Trophoblast cell (in vitro differentiated cells and primary cell): ENCODE measurements around the gene MAN1C1.

Experiments used
- DNase-seq, 2 donors: peaks; one replicate each; pipeline ENCODE4 v3.0.0-alpha.2; 2016
- H2AFZ ChIP-seq: 2 replicates; pipeline ENCODE4 v1.6.1; 2013; ENCODE audit warnings: low read length, moderate library complexity, mild to moderate bottlenecking; ENCODE audit not compliant: insufficient read depth, poor library complexity
- H2AK5ac ChIP-seq: 2 replicates; pipeline ENCODE4 v1.6.1; 2013; ENCODE audit warnings: mild to moderate bottlenecking, low read length
- H2BK120ac ChIP-seq: 2 replicates; pipeline ENCODE4 v1.6.1; 2013; ENCODE audit warnings: low read length, mild to moderate bottlenecking, moderate library complexity; ENCODE audit not compliant: insufficient read depth, poor library complexity
- H2BK12ac ChIP-seq: 2 replicates; pipeline ENCODE4 v1.6.1; 2013; ENCODE audit warnings: mild to moderate bottlenecking, low read length, moderate library complexity
- H2BK5ac ChIP-seq: 2 replicates; pipeline ENCODE4 v1.6.1; 2013; ENCODE audit warnings: low read length, low read depth, moderate library complexity, mild to moderate bottlenecking; ENCODE audit not compliant: poor library complexity
- H3K14ac ChIP-seq: 2 replicates; pipeline ENCODE4 v1.6.1; 2013; ENCODE audit warnings: mild to moderate bottlenecking, low read length
- H3K18ac ChIP-seq: 2 replicates; pipeline ENCODE4 v1.6.1; 2013; ENCODE audit warnings: mild to moderate bottlenecking, low read length
- H3K23ac ChIP-seq: 2 replicates; pipeline ENCODE4 v1.6.1; 2013; ENCODE audit warnings: low read length
- H3K27ac ChIP-seq: 2 replicates; pipeline ENCODE4 v1.5.1; 2013; ENCODE audit warnings: low read depth, mild to moderate bottlenecking, inconsistent platforms, low read length, moderate library complexity
- H3K27me3 ChIP-seq: 2 replicates; pipeline ENCODE4 v1.6.1; 2013; ENCODE audit warnings: inconsistent platforms, mild to moderate bottlenecking, low read length, moderate library complexity; ENCODE audit not compliant: insufficient read depth
- H3K36me3 ChIP-seq, 2 experiments: 1 replicate in 1 of 2; 2 replicates in 1 of 2; pipeline ENCODE4 v1.6.1; 2013; ENCODE audit warnings: low read length in 2 of 2, mild to moderate bottlenecking in 2 of 2, moderate library complexity in 1 of 2; ENCODE audit not compliant: insufficient read depth in 2 of 2, control insufficient read depth in 1 of 2
- H3K4ac ChIP-seq: 2 replicates; pipeline ENCODE4 v1.6.1; 2013; ENCODE audit warnings: low read depth, mild to moderate bottlenecking, low read length, moderate library complexity
- H3K4me1 ChIP-seq, 2 experiments: 1 replicate in 1 of 2; 2 replicates in 1 of 2; pipeline ENCODE4 v1.6.1; 2013; ENCODE audit warnings: low read length in 2 of 2, mild to moderate bottlenecking in 2 of 2, moderate library complexity in 1 of 2; ENCODE audit not compliant: insufficient read depth in 2 of 2, control insufficient read depth in 1 of 2
- H3K4me2 ChIP-seq: 2 replicates; pipeline ENCODE4 v1.6.1; 2013; ENCODE audit warnings: inconsistent platforms, mild to moderate bottlenecking, low read length, moderate library complexity
- H3K4me3 ChIP-seq: 2 replicates; pipeline ENCODE4 v1.5.1; 2013; ENCODE audit warnings: mild to moderate bottlenecking, low read depth, low read length, inconsistent platforms
- H3K79me1 ChIP-seq: one replicate; pipeline ENCODE4 v1.6.1; 2013; ENCODE audit warnings: low read length
- H3K79me2 ChIP-seq: 2 replicates; pipeline ENCODE4 v1.6.1; 2013; ENCODE audit warnings: low read length, mild to moderate bottlenecking; ENCODE audit not compliant: control insufficient read depth, insufficient read depth, poor library complexity
- H3K9ac ChIP-seq: 2 replicates; pipeline ENCODE4 v1.6.1; 2013; ENCODE audit warnings: mild to moderate bottlenecking, low read length
- H3K9me3 ChIP-seq: 2 replicates; pipeline ENCODE4 v1.6.1; 2013; ENCODE audit warnings: low read depth, mild to moderate bottlenecking, control low read depth, inconsistent platforms, low read length; ENCODE audit not compliant: insufficient read depth
- H4K12ac ChIP-seq: 2 replicates; pipeline ENCODE4 v1.6.1; 2013; ENCODE audit warnings: low read depth, mild to moderate bottlenecking, low read length, moderate library complexity
- H4K8ac ChIP-seq: 2 replicates; pipeline ENCODE4 v1.6.1; 2013; ENCODE audit warnings: low read depth, mild to moderate bottlenecking, low read length, moderate library complexity
- H4K91ac ChIP-seq: one replicate; pipeline ENCODE4 v1.6.1; 2013; ENCODE audit warnings: low read depth, mild to moderate bottlenecking, low read length, moderate library complexity
- WGBS: extraction: QIAGEN DNeasy Blood & Tissue Kit; methylation state at CpG from one replicate; pipeline ENCODE4 v1.1.7; 2013; ENCODE audit warnings: missing lambda C conversion rate; ENCODE audit not compliant: insufficient read length, insufficient coverage; ENCODE audit errors: extremely low coverage; 5-methylcytosine and 5-hydroxymethylcytosine counted together

Gene MAN1C1

DNA sequence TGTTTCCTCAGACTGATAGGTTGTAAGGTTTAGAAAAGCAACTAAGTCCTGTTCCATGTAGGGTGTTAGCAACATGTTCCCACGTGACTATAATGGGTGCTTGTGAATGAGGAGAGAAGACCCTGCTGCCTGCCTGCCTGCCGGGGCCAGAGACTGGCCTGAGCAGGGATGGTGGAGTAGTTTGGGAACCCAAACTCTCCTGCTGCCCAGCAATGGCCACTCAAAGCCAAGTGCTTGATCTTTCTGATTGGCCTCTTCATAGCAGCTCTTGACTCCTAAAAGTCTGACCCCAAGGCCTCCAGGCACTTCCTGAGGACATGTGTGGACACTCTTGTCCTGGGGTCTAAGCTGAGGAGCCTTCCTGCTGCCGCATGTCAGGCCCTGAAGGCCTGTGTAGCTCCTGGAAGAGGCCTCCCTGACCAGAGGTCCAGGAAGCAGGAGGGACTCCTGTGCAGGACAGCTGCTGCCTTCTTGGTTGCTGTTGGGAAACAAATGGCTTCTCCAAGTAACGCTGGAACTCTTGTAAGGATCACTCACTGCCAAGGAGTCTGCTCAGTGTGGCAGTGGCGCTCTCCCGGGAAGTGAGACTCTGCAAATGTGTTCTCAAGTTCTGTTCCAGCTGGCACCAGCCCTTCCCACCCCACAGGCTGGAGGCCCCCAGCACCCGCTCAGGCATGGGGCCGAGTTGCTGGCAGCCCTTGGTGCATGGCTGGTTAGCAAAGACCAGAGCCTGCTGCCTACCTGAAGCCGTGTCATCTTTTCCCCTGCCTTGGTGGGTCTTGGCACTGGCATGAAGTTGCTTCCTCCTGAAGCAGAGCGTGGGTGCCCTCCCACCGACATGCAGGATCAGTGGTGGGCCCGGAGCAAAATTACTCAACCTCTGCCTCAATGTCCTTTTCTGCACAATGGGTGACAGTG lies 35.5 kb downstream of the MAN1C1 start:
- no peak overlapping the region for H2BK5ac ChIP-seq
- H3K27me3 ChIP-seq: no peaks in the 10 kb centered on the region
- no peak overlapping the region for H3K27ac ChIP-seq
- no peak overlapping the region for H3K14ac ChIP-seq
- no peak overlapping the region for H2AFZ ChIP-seq
- no peak overlapping the region for H3K18ac ChIP-seq
- DNase-seq: no peak
- H4K12ac ChIP-seq: no peak overlapping the region
- no peak overlapping the region for H3K4ac ChIP-seq
- no peak overlapping the region for H4K8ac ChIP-seq
- no peak overlapping the region for H4K91ac ChIP-seq
- H3K79me2 ChIP-seq: no peaks in the 10 kb centered on the region
- H2BK12ac ChIP-seq: no peak overlapping the region
- H3K4me3 ChIP-seq: no peak overlapping the region
- H2BK120ac ChIP-seq: no peak overlapping the region
- H2AK5ac ChIP-seq: no peak overlapping the region
- WGBS: no CpG with 5 or more reads among the region's 12 CpGs
- H3K9me3 ChIP-seq: no peaks in the 10 kb centered on the region
- H3K23ac ChIP-seq: no peak overlapping the region
- H3K4me2 ChIP-seq: no peak overlapping the region
- no peaks in the 10 kb centered on the region for H3K36me3 ChIP-seq
- peaks cover 2% of the 10 kb centered on the region in 2 experiments for H3K4me1 ChIP-seq
- H3K79me1 ChIP-seq: no peaks in the 10 kb centered on the region
- H3K9ac ChIP-seq: no peak overlapping the region

DNA sequence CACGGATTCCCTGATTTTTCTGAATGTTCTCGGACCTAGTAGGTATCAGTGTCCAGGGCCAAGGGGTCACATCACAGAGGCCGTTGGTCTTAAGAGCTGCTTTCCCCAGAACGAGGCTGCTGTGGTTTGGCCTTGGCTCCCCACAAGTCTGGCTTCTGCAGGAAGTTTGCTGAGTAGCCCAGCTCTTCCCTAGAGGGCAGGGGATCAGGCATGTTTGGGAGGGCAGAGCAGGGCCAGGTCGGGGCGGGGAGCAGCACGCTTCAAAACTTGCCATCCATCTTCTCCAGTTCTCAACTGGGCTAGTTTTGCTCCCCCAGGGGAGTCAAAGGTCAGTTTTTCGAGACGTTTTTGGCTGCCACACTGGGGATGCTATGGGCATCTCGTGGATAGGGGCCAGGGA lies 37.0 kb downstream of the MAN1C1 start:
- no peak overlapping the region for H4K8ac ChIP-seq
- no peak overlapping the region for H2BK120ac ChIP-seq
- WGBS: no CpG with 5 or more reads among the region's 10 CpGs
- H3K79me1 ChIP-seq: no peaks in the 10 kb centered on the region
- peaks cover 2% of the 10 kb centered on the region in 2 experiments for H3K4me1 ChIP-seq
- H2AFZ ChIP-seq: no peak overlapping the region
- DNase-seq: no peak
- H2BK12ac ChIP-seq: no peak overlapping the region
- no peaks in the 10 kb centered on the region for H3K27me3 ChIP-seq
- no peak overlapping the region for H3K14ac ChIP-seq
- no peak overlapping the region for H3K4me3 ChIP-seq
- no peak overlapping the region for H4K91ac ChIP-seq
- no peak overlapping the region for H3K18ac ChIP-seq
- no peak overlapping the region for H2BK5ac ChIP-seq
- no peaks in the 10 kb centered on the region for H3K36me3 ChIP-seq
- no peak overlapping the region for H3K23ac ChIP-seq
- no peaks in the 10 kb centered on the region for H3K9me3 ChIP-seq
- H3K4me2 ChIP-seq: no peak overlapping the region
- H3K79me2 ChIP-seq: no peaks in the 10 kb centered on the region
- no peak overlapping the region for H3K4ac ChIP-seq
- no peak overlapping the region for H3K27ac ChIP-seq
- no peak overlapping the region for H2AK5ac ChIP-seq
- no peak overlapping the region for H3K9ac ChIP-seq
- H4K12ac ChIP-seq: no peak overlapping the region

DNA sequence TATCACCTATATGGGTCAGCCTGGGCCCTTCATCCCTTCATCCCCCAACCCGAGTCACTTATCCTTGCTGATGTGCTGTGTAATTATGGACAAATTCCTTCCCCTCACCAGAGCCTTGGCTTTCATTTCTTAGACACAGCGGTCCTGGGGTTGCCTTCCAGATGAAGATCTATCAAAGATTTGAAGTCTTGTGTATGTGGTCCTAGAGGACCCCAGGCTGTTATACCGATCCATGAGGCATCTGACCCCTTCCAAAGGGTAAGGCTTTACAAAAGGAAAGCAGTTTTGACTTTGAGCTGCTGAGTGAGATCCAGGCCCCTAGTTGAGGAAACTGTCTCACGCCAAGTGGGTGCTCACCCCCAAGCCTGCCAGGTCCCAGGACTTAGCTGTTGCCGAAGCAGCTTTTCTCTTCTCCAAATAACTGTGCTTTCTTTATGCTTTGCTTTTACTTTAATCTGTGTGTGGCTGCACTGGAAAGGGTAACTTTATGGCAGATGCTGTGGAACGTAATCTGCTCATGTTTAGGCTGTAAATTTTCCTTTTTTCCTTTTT lies 37.6 kb downstream of the MAN1C1 start:
- Histone ChIP-seq H3K4me1 (peaks cover 2 to 6% of the 10 kb centered on the region in 2 experiments), H3K36me3 (no peaks in the 10 kb centered on the region), H3K27me3 (no peaks in the 10 kb centered on the region), H3K23ac (no peak overlapping the region), H2BK12ac (no peak overlapping the region), H3K79me2 (no peaks in the 10 kb centered on the region), H2AFZ (no peak overlapping the region), H4K8ac (no peak overlapping the region), H2BK120ac (no peak overlapping the region), H4K91ac (no peak overlapping the region), H3K27ac (no peak overlapping the region), H3K79me1 (no peaks in the 10 kb centered on the region), H2AK5ac (no peak overlapping the region), H3K9ac (no peak overlapping the region), H3K9me3 (no peaks in the 10 kb centered on the region), H3K14ac (no peak overlapping the region), H2BK5ac (no peak overlapping the region), H4K12ac (no peak overlapping the region), H3K18ac (no peak overlapping the region), H3K4me3 (no peak overlapping the region), H3K4ac (no peak overlapping the region), H3K4me2 (no peak overlapping the region)
- no peak for DNase-seq
- WGBS: no CpG with 5 or more reads among the region's 6 CpGs

DNA sequence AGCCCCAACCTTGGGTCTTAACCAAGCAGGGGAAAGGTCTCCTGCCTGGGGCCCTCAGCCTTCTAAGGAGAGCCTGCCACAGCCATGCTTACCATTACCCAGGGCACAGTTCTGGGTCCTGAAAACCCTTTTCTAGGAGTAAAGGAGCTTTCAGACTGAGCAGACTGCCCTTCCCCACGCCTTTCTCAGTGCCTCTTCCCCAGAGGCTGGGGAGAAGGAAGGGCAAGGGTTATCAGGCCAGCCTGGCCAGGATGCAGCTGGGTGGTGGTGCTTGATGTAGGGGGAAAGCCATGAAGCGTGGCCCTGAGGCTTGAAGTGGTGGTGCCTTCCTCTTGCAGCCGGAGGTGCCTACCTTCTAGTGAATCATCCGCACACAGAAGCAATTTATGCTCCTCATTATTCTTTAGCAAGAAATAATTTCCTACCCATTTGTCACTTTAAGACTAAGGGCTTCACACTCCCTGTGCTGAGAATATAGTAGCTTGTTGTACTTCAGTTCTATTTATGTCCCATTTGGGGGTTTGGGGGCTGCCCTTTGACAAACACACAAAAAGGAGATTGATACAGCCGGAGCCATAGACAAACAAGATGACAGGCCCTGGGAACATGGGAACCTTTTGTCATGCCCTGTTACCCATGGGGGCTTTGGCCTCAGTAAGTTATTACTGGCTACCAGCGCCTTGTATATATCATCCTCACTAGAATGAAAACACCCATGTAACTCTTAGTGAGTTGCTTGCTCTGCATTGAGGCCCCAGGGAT lies 40.7 kb downstream of the MAN1C1 start:
- Histone ChIP-seq H3K23ac (no peak overlapping the region), H3K18ac (no peak overlapping the region), H2BK5ac (no peak overlapping the region), H4K91ac (no peak overlapping the region), H4K8ac (no peak overlapping the region), H3K4me2 (no peak overlapping the region), H2BK12ac (no peak overlapping the region), H3K79me2 (no peaks in the 10 kb centered on the region), H3K79me1 (no peaks in the 10 kb centered on the region), H2AK5ac (no peak overlapping the region), H3K4me1 (peaks cover 6 to 8% of the 10 kb centered on the region in 2 experiments), H3K14ac (no peak overlapping the region), H3K9me3 (no peaks in the 10 kb centered on the region), H4K12ac (no peak overlapping the region), H3K9ac (no peak overlapping the region), H2AFZ (no peak overlapping the region), H3K36me3 (no peaks in the 10 kb centered on the region), H3K27me3 (no peaks in the 10 kb centered on the region), H3K27ac (no peak overlapping the region), H3K4me3 (no peak overlapping the region), H2BK120ac (no peak overlapping the region), H3K4ac (no peak overlapping the region)
- DNase-seq: peak in 1 of 2 donors; percentile 8
- no CpG with 5 or more reads among the region's 6 CpGs for WGBS
